ENCODE data around the gene IGFBPL1. TPM values are rescaled to one million over a fixed set of nuclear protein-coding genes. Genes with fewer than 3 reads are reported as not detected.
"Not testable (repeated sequence)": the region's sequence is repeated elsewhere in the genome, so short reads cannot be mapped to it uniquely, and the experiment has no call there.

IGFBPL1 gene, protein sequence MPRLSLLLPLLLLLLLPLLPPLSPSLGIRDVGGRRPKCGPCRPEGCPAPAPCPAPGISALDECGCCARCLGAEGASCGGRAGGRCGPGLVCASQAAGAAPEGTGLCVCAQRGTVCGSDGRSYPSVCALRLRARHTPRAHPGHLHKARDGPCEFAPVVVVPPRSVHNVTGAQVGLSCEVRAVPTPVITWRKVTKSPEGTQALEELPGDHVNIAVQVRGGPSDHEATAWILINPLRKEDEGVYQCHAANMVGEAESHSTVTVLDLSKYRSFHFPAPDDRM
- total RNA-seq = 1 to 10 TPM; 1.6 to 3.2 (median 2.5) TPM

DNA sequence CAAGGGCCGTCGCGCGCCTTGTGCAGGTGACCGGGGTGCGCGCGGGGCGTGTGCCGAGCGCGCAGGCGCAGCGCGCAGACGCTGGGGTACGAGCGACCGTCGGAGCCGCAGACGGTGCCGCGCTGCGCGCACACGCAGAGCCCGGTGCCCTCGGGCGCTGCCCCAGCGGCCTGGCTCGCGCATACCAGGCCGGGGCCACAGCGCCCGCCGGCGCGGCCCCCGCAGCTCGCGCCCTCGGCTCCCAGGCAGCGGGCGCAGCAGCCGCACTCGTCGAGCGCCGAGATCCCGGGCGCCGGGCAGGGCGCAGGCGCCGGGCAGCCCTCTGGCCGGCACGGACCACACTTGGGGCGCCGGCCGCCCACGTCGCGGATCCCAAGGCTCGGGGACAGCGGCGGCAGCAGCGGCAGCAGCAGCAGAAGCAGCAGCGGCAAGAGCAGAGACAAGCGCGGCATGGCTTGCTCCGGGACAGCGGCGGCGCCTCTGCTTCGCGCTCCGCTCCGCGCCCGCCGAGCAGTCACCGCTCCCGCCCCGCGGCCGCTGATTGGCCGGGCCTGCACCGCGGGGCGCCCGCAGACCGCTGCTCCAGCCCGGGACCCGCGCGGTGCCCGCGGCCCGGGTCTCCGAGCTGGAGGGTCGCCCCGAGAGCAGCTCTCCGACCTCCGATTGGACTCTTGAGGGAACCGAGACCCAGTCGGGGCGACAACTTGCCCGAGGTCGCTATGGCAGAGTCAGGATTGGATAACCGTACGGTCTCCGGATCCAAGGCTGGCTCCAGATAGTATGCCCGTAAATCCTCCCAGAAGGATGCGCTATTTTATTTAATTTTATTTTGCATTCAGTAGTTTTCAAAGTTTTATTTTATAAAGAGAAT lies at the start of gene IGFBPL1:
Gene IGFBPL1 (minus strand): TSS at position 482 of the 871 bp plus-strand sequence. CDS start 30 bp downstream, at position 452.
- 6 to 9% methylated on average over 2 to 9 of the region's 115 CpGs for WGBS, 2 donors (ENCODE audit: low coverage in 1 of 2)

DNA sequence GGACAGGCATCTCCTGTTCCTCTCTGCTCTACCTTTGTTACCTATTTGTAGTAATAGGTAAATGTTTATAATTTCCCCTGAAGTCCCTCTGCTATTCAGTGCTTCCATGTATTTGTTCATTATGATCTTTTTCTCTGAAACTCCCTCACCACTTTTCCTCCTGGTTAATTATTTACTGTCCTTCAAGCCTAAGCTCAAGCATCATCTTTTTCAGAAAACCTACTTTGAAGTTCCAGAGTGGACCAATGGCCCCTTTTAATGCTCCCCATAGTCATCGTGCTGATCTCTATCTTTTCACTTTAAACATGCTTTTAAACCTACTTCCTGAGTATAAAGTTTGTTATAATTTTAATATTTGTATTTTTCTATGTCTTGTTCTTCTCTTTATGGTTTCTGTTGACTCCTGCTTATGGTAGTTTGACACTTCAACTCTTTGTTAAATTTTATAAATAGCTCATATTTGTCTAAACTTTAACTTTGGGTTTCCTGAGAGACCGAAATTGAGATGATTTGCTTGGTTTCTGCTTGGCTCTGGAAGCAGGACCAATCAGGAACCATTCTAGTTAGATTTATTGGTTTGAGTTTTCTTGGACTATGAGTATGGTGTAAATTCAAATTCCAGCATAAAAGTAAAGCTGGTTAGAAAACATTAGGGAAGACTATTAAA lies 48.5 kb upstream of the IGFBPL1 start:
- ATAC-seq, H3K4me3 ChIP-seq, H3K36me3 ChIP-seq, H3K4me1 ChIP-seq, H3K27ac ChIP-seq: not testable (repeated sequence)
- Histone ChIP-seq H3K27me3 (peaks cover 22% of the 10 kb centered on the region), H3K9me3 (peaks cover 0 to 11% (median 0%) of the 10 kb centered on the region in 3 donors)
- 62 to 71% methylated on average over 2 of the region's 2 CpGs for WGBS, 2 donors (ENCODE audit: low coverage in 1 of 2)

More for the DNA sequence above, at the start of gene IGFBPL1:
- H3K4me1 ChIP-seq = peaks cover 0 to 19% (median 4%) of the 10 kb centered on the region in 3 donors
- H3K27ac ChIP-seq = peak within 1 kb of the TSS in 2 of 4 donors; percentile 43 to 47
- no peak for TF ChIP-seq POLR2A (IDR thresholded peaks at IDR 0.05)
- TF ChIP-seq, protein P1, sequence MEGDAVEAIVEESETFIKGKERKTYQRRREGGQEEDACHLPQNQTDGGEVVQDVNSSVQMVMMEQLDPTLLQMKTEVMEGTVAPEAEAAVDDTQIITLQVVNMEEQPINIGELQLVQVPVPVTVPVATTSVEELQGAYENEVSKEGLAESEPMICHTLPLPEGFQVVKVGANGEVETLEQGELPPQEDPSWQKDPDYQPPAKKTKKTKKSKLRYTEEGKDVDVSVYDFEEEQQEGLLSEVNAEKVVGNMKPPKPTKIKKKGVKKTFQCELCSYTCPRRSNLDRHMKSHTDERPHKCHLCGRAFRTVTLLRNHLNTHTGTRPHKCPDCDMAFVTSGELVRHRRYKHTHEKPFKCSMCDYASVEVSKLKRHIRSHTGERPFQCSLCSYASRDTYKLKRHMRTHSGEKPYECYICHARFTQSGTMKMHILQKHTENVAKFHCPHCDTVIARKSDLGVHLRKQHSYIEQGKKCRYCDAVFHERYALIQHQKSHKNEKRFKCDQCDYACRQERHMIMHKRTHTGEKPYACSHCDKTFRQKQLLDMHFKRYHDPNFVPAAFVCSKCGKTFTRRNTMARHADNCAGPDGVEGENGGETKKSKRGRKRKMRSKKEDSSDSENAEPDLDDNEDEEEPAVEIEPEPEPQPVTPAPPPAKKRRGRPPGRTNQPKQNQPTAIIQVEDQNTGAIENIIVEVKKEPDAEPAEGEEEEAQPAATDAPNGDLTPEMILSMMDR (IDR thresholded peaks at IDR 0.05) = no peak
- no peak for TF ChIP-seq EP300 (IDR thresholded peaks at IDR 0.05)
- no peak for TF ChIP-seq POLR2AphosphoS5 (IDR thresholded peaks at IDR 0.05)
- peaks cover 70% of the 10 kb centered on the region for H3K27me3 ChIP-seq
- H3K4me3 ChIP-seq = peak within 1 kb of the TSS; percentile 10 to 53
- ATAC-seq = peak; percentile 65
- H3K9me3 ChIP-seq = no peaks in the 10 kb centered on the region
- H3K36me3 ChIP-seq = no peaks in the 10 kb centered on the region

DNA sequence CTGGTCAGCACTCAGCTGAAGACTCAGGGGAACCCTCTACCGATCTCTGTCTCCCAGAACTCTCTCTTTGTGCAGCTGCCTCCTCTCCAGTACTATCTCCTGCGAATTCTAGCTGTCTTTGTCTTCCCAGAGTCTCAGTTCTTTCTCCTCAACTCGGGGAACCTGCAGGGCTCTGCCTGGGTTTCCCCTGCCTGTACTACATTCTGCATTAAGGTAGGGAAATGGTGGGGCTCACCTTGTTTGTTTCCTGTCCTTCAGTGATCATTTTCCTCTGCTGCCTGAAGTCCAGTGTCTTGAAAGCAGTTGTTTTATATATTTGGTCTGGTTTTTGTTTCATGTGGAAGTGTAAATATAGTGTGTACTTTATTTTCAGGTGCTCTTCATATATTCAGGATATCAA lies 43.1 kb upstream of the IGFBPL1 start:
- no peak for ATAC-seq
- Histone ChIP-seq H3K4me1 (no peaks in the 10 kb centered on the region), H3K4me3 (no peak overlapping the region), H3K36me3 (no peaks in the 10 kb centered on the region), H3K27ac (no peak overlapping the region), H3K9me3 (peaks cover 0 to 4% (median 0%) of the 10 kb centered on the region in 3 donors), H3K27me3 (peaks cover 22% of the 10 kb centered on the region)
- TF ChIP-seq, protein P1 (IDR thresholded peaks at IDR 0.05) = no peak
- TF ChIP-seq POLR2A (IDR thresholded peaks at IDR 0.05) = no peak
- TF ChIP-seq POLR2AphosphoS5 (IDR thresholded peaks at IDR 0.05) = no peak
- TF ChIP-seq EP300 (IDR thresholded peaks at IDR 0.05) = no peak
- WGBS, 2 donors (ENCODE audit: low coverage in 1 of 2) = 16 to 37% methylated on average over 3 of the region's 3 CpGs

DNA sequence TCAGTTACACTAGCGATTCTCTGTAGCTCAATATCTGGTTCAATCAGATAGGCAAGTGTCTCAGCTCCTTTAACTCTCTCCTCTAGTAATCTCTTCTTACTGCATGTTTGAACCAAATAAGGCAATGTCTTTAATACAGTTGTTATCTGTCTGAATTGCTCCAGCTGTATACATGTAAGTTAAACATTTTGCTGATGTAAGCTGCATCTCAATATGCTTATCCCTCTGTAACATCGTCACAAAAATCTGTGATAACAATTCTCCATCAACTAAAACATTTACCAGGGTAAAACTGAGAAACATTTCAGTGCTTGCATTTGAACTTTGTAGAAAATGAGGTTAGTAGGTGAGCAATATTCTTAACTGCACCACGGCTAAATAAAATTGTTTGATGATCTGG lies 29.6 kb upstream of the IGFBPL1 start:
- TF ChIP-seq EP300 (IDR thresholded peaks at IDR 0.05) (no peak), POLR2A (IDR thresholded peaks at IDR 0.05) (no peak), POLR2AphosphoS5 (IDR thresholded peaks at IDR 0.05) (no peak)
- TF ChIP-seq, protein P1 (IDR thresholded peaks at IDR 0.05) = no peak
- Histone ChIP-seq H3K27me3 (peaks cover 18% of the 10 kb centered on the region), H3K36me3 (no peaks in the 10 kb centered on the region), H3K9me3 (peaks cover 0 to 21% (median 0%) of the 10 kb centered on the region in 3 donors), H3K4me1 (no peaks in the 10 kb centered on the region), H3K27ac (no peak overlapping the region), H3K4me3 (no peak overlapping the region)
- ATAC-seq = no peak
- WGBS, 2 donors (ENCODE audit: low coverage in 1 of 2) = 60 to 62% methylated on average over 3 of the region's 3 CpGs

DNA sequence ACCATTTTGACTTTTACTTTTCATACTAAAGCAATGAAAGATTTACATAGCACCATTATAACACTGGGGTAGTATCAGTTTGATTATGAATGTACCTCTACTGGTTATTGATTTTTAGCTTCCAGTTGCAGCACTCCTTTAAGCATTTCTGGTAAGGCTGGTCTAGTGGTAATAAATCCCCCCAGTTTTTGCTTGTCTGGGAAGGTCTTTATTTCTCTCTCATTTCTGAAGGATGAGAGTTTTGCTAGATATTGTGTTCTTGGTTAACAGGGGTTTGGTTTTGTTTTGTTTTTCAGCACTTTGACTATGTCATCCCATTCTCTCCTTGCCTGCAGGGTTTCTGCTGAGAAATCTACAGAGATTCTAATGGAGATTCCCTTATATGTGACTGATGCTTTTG lies 26.9 kb upstream of the IGFBPL1 start:
- no peak for ATAC-seq

More for the DNA sequence above, 26.9 kb upstream of the IGFBPL1 start:
- H3K4me1 ChIP-seq = no peaks in the 10 kb centered on the region
- H3K27ac ChIP-seq = no peak overlapping the region
- H3K27me3 ChIP-seq = peaks cover 13% of the 10 kb centered on the region
- H3K9me3 ChIP-seq = peaks cover 0 to 21% (median 0%) of the 10 kb centered on the region in 3 donors
- H3K4me3 ChIP-seq = no peak overlapping the region
- TF ChIP-seq POLR2A (IDR thresholded peaks at IDR 0.05) (no peak), EP300 (IDR thresholded peaks at IDR 0.05) (no peak), POLR2AphosphoS5 (IDR thresholded peaks at IDR 0.05) (no peak)
- TF ChIP-seq, protein P1 (IDR thresholded peaks at IDR 0.05) = no peak
- no peaks in the 10 kb centered on the region for H3K36me3 ChIP-seq

All from gastroesophageal sphincter (tissue), 4 donors.